ENCODE data around the gene SLC17A4. TPM values are rescaled to one million over a fixed set of nuclear protein-coding genes. Genes with fewer than 3 reads are reported as not detected.

The SLC17A4 gene
- total RNA-seq, 4 donors from 2014 or later = not detected

DNA sequence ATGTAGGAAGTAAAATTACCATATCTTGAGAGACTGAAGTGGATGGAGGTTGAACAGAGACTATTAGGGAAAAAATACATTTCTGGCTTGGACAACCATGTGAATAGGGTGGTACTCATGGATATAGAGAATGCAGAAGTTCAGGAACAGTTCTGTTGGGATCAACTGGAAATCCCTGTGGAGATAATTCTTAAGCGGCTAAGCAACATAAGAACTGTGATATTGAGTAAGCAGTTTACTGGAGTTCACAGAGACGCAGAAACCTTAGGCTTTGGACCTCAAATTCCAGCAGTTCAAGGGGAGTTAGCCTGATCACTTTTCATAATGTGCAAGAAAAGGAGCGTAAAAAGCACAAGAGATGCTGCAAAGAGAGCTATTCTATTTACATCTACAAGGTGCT lies 23.6 kb upstream of the SLC17A4 start:
- Histone ChIP-seq H3K27me3 (peaks cover 13% of the 10 kb centered on the region), H3K36me3 (no peaks in the 10 kb centered on the region), H3K27ac (no peak overlapping the region), H3K9me3 (no peaks in the 10 kb centered on the region), H3K4me3 (no peak overlapping the region), H3K4me1 (no peaks in the 10 kb centered on the region)
- 95% methylated on average over 3 of the region's 3 CpGs for WGBS
- DNase-seq (ENCODE audit: low spot score in 2 of 2) = no peak
- TF ChIP-seq, protein P1, sequence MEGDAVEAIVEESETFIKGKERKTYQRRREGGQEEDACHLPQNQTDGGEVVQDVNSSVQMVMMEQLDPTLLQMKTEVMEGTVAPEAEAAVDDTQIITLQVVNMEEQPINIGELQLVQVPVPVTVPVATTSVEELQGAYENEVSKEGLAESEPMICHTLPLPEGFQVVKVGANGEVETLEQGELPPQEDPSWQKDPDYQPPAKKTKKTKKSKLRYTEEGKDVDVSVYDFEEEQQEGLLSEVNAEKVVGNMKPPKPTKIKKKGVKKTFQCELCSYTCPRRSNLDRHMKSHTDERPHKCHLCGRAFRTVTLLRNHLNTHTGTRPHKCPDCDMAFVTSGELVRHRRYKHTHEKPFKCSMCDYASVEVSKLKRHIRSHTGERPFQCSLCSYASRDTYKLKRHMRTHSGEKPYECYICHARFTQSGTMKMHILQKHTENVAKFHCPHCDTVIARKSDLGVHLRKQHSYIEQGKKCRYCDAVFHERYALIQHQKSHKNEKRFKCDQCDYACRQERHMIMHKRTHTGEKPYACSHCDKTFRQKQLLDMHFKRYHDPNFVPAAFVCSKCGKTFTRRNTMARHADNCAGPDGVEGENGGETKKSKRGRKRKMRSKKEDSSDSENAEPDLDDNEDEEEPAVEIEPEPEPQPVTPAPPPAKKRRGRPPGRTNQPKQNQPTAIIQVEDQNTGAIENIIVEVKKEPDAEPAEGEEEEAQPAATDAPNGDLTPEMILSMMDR (IDR thresholded peaks at IDR 0.05) = no peak
- TF ChIP-seq POLR2AphosphoS5 (IDR thresholded peaks at IDR 0.05) (no peak), POLR2A (IDR thresholded peaks at IDR 0.05) (no peak), EP300 (IDR thresholded peaks at IDR 0.05) (no peak)

DNA sequence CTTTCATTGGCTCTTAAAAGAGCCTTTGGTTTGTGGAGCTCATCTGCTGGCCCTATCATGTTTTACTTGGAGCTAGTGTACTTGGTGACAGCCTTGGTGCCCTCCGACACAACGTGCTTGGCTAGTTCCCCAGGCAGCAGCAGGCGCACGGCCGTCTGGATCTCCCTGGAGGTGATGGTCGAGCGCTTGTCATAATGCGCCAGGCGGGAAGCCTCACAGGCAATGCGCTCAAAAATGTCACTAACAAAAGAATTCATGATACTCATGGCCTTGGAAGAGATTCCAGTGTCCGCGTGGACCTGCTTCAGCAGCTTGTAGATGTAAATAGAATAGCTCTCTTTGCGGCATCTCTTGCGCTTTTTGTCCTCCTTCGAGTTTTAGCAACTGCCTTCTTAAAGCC lies 22.8 kb upstream of the SLC17A4 start:
- no peak for TF ChIP-seq POLR2A (IDR thresholded peaks at IDR 0.05)
- no peak overlapping the region for H3K4me3 ChIP-seq
- no peaks in the 10 kb centered on the region for H3K4me1 ChIP-seq
- H3K27ac ChIP-seq = no peak overlapping the region
- H3K36me3 ChIP-seq = no peaks in the 10 kb centered on the region
- no peaks in the 10 kb centered on the region for H3K9me3 ChIP-seq
- no peak for DNase-seq (ENCODE audit: low spot score in 2 of 2)
- peaks cover 13% of the 10 kb centered on the region for H3K27me3 ChIP-seq
- 95% methylated on average over 12 of the region's 15 CpGs for WGBS

DNA sequence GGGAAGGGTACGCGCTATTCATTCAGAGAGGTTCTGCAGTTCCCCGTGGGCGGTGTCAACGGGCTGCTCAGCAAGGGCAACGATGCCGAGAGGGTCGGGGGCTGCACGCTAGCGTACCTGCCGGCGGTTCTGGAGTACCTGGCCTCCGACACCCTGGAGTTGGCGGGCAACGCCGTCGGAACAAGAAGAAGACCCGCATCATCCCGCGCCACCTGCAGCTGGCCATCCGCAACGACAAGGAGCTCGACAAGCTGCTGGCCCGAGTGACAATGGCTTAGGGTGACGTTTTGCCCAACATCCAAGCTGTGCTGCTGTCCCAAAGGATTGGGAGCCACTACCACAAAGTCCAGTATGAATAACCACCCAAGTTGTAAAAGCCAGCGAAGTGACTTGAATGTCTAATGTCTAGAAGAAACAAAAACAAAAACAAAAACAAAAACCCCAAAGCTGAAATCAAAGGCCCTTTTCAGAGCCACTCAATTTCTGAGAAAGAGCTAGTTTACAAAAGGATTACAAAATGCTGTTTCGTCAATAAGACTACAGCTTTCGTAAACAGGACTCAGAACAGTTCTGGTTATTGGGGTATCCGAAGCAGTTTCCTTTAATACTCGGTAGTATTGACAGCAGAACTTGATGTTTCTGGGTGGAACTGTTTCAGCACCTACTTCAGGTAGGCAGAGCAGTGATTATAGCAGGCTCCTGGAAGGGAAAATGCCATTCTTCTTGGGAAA lies 21.9 kb upstream of the SLC17A4 start:
- TF ChIP-seq POLR2AphosphoS5 (IDR thresholded peaks at IDR 0.05) (no peak), POLR2A (IDR thresholded peaks at IDR 0.05) (no peak), EP300 (IDR thresholded peaks at IDR 0.05) (no peak)
- TF ChIP-seq, protein P1 (IDR thresholded peaks at IDR 0.05) = no peak
- H3K9me3 ChIP-seq = no peaks in the 10 kb centered on the region
- H3K4me1 ChIP-seq = no peaks in the 10 kb centered on the region
- H3K36me3 ChIP-seq = no peaks in the 10 kb centered on the region
- peaks cover 13% of the 10 kb centered on the region for H3K27me3 ChIP-seq
- H3K27ac ChIP-seq = no peak overlapping the region
- no peak for DNase-seq (ENCODE audit: low spot score in 2 of 2)
- H3K4me3 ChIP-seq = no peak overlapping the region
- WGBS = 50% methylated on average over 26 of the region's 30 CpGs

DNA sequence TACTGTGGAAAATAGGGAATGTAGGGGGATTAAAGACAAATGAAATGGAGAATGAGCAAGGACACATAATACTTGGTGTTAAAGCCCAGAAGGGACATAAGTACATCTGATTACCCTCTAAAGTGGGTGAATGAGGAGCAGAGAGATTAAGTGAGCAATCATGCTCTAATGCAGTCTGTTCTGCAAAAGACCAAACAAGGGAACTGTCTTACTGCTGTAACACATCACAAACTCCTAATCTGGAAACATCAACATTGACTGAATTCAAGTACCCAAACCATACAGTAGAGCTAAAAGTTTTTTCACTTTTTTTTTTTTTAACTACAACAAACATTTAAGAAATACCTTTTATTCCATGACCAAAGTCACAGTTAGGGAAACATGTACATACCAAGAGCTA lies 19.3 kb upstream of the SLC17A4 start:
- Histone ChIP-seq H3K4me1 (no peaks in the 10 kb centered on the region), H3K27me3 (peaks cover 5% of the 10 kb centered on the region), H3K36me3 (no peaks in the 10 kb centered on the region), H3K9me3 (no peaks in the 10 kb centered on the region), H3K27ac (no peak overlapping the region), H3K4me3 (no peak overlapping the region)
- DNase-seq (ENCODE audit: low spot score in 2 of 2) = no peak
- TF ChIP-seq POLR2A (IDR thresholded peaks at IDR 0.05) = no peak
- TF ChIP-seq, protein P1 (IDR thresholded peaks at IDR 0.05) = no peak
- TF ChIP-seq EP300 (IDR thresholded peaks at IDR 0.05) = no peak
- no peak for TF ChIP-seq POLR2AphosphoS5 (IDR thresholded peaks at IDR 0.05)

DNA sequence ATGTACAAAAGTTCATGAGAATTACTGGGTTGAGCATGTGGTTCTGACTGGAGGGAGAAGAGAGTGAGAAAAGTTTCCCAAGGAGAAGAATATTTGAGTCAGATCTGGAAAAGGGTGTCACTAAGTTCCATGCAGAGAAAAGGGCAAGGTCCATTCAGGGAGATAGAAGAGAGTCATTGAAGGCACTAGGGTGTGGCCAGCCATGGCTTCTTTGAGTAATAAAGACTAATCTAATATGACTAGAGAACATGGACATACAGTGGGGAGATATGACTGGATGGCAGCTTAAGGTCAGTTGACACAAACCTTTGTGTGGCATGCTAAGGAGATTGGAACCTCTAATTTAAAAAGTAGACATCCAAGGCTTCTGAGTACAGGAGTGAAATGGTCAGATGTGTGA lies 10.7 kb upstream of the SLC17A4 start:
- Histone ChIP-seq H3K36me3 (no peaks in the 10 kb centered on the region), H3K27me3 (no peaks in the 10 kb centered on the region), H3K9me3 (no peaks in the 10 kb centered on the region), H3K27ac (no peak overlapping the region), H3K4me3 (no peak overlapping the region), H3K4me1 (no peaks in the 10 kb centered on the region)
- DNase-seq (ENCODE audit: low spot score in 2 of 2) = no peak
- TF ChIP-seq POLR2A (IDR thresholded peaks at IDR 0.05) (no peak), POLR2AphosphoS5 (IDR thresholded peaks at IDR 0.05) (no peak)

DNA sequence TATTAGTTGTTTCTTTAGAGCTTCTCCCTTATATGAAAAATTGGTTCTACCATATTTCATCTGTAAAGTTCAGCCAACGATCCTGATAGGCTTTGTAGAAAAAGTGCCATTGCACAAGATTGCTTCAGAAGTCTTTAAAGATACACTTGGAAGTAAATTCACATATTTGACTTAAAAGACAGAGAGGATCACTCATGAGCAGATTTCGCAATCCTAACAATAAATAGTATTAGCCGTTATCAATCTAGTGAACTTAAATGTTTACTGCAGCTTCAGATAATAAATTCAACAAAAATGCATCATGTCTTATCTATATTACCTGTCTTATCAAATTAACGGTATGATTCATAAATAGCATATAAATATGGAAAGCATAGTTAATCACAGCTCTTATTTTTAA lies 8.7 kb upstream of the SLC17A4 start:
- no peaks in the 10 kb centered on the region for H3K27me3 ChIP-seq
- H3K4me1 ChIP-seq = no peaks in the 10 kb centered on the region
- DNase-seq (ENCODE audit: low spot score in 2 of 2) = no peak
- 58% methylated on average over 4 of the region's 4 CpGs for WGBS
- TF ChIP-seq, protein P1 (IDR thresholded peaks at IDR 0.05) = no peak
- TF ChIP-seq POLR2AphosphoS5 (IDR thresholded peaks at IDR 0.05) = no peak
- TF ChIP-seq EP300 (IDR thresholded peaks at IDR 0.05) = no peak
- TF ChIP-seq POLR2A (IDR thresholded peaks at IDR 0.05) = no peak
- H3K36me3 ChIP-seq = no peaks in the 10 kb centered on the region
- no peaks in the 10 kb centered on the region for H3K9me3 ChIP-seq
- no peak overlapping the region for H3K27ac ChIP-seq
- H3K4me3 ChIP-seq = no peak overlapping the region

Measured in suprapubic skin (tissue), 4 donors.